ENCODE results near the gene NOL9.
A peak's percentile ranks its signal among the peaks of the same experiment; 100 is the strongest.

The NOL9 gene

GRCh38 chr1:6506210-6507036, 47.9 kb downstream of the NOL9 start:
- peaks cover 4% of the 10 kb centered on the region for H3K27me3 ChIP-seq (ENCODE audit: control insufficient read depth, insufficient read depth, low read length)
- peaks cover 24% of the 10 kb centered on the region for H3K4me1 ChIP-seq (ENCODE audit: control insufficient read depth, insufficient read depth, low read length)
- H3K9me3 ChIP-seq (replicated peaks; ENCODE audit: low read length): no peaks in the 10 kb centered on the region
- no peaks in the 10 kb centered on the region for H3K36me3 ChIP-seq (ENCODE audit: insufficient read depth, low read length)
- H3K9ac ChIP-seq (ENCODE audit: low read depth, low read length): no peak overlapping the region
- H3K4me3 ChIP-seq (ENCODE audit: low read length): no peak overlapping the region
- H3K4me2 ChIP-seq (ENCODE audit: low read length): no peak overlapping the region

- Histone ChIP-seq H3K4me3 (ENCODE audit: low read length) (no peak overlapping the region), H3K9me3 (replicated peaks; ENCODE audit: low read length) (no peaks in the 10 kb centered on the region), H3K36me3 (ENCODE audit: insufficient read depth, low read length) (no peaks in the 10 kb centered on the region), H3K4me1 (ENCODE audit: control insufficient read depth, insufficient read depth, low read length) (peaks cover 32% of the 10 kb centered on the region), H3K27me3 (ENCODE audit: control insufficient read depth, insufficient read depth, low read length) (peaks cover 4% of the 10 kb centered on the region), H3K9ac (ENCODE audit: low read depth, low read length) (no peak overlapping the region), H3K4me2 (ENCODE audit: low read length) (no peak overlapping the region)
Measured at GRCh38 chr1:6505367-6506209, 48.7 kb downstream of the NOL9 start.

DNA sequence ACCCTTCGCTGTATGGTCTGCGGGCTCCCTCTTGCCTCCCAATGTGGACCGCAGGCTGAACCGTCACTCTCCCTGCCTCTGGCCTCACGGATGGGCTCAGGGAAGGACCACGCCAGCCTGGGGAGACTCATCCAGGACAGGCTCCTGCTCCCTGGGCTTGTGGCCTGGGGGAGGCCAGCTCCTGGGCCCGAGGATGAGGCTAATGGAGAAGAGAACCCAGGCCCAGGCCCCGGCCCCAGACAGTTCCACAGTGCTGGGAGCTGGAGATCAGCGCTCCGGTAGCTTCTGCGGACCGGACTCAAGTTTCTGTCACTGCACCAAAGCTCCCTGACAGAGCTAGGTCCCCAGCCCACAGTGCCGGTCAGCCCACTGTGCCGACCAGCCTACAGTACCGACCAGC, 49.4 kb downstream of the NOL9 start:
- H3K4me3 ChIP-seq (ENCODE audit: low read length): no peak overlapping the region
- H3K9ac ChIP-seq (ENCODE audit: low read depth, low read length): no peak overlapping the region
- H3K9me3 ChIP-seq (replicated peaks; ENCODE audit: low read length): no peaks in the 10 kb centered on the region
- H3K27me3 ChIP-seq (ENCODE audit: control insufficient read depth, insufficient read depth, low read length): peaks cover 4% of the 10 kb centered on the region
- H3K4me1 ChIP-seq (ENCODE audit: control insufficient read depth, insufficient read depth, low read length): peaks cover 34% of the 10 kb centered on the region
- H3K36me3 ChIP-seq (ENCODE audit: insufficient read depth, low read length): no peaks in the 10 kb centered on the region
- no peak overlapping the region for H3K4me2 ChIP-seq (ENCODE audit: low read length)

DNA sequence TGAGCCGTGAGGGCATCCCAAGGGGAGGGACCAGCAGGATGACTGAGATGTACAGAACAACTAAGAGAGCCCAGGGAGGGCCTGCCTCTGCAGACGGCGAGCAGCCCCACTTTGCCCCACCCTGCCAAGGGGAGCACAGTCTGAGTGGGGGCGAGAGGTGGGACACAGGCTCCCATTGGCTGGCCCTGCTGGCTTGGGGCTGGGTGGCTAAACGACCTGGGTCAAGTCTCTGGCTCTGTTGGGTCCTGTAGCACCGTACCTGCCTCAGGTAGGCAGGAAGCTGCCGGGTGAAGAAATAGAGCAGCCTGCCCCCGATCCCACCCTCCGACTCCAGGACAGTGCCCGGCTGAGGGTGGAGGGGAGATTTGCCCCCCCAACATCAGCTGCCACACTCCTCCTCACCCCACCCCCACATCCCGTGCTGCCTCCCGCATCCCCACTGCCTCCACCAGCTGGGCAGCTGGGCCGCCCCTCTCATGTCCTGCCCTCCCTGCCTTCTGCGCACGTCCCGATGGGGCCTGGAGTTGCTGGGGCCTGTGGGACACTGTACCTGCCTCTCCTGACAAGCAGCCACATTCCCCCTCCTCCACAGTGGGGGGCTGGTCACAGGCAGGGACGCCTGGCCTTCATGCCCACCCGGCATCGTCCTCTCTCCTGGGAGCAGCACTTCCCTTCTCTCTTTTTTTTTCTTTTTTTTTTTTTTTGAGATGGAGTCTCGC, 50.3 kb downstream of the NOL9 start:
- Histone ChIP-seq H3K4me3 (ENCODE audit: low read length) (no peak overlapping the region), H3K27me3 (ENCODE audit: control insufficient read depth, insufficient read depth, low read length) (peaks cover 4% of the 10 kb centered on the region), H3K4me2 (ENCODE audit: low read length) (no peak overlapping the region), H3K9ac (ENCODE audit: low read depth, low read length) (no peak overlapping the region), H3K4me1 (ENCODE audit: control insufficient read depth, insufficient read depth, low read length) (peaks cover 37% of the 10 kb centered on the region), H3K36me3 (ENCODE audit: insufficient read depth, low read length) (no peaks in the 10 kb centered on the region), H3K9me3 (replicated peaks; ENCODE audit: low read length) (no peaks in the 10 kb centered on the region)

- peak overlapping the region; percentile 50 for H3K4me3 ChIP-seq (ENCODE audit: low read length)
- no peak overlapping the region for H3K9ac ChIP-seq (ENCODE audit: low read depth, low read length)
- peaks cover 42% of the 10 kb centered on the region for H3K4me1 ChIP-seq (ENCODE audit: control insufficient read depth, insufficient read depth, low read length)
- no peaks in the 10 kb centered on the region for H3K9me3 ChIP-seq (replicated peaks; ENCODE audit: low read length)
- H3K36me3 ChIP-seq (ENCODE audit: insufficient read depth, low read length): no peaks in the 10 kb centered on the region
- H3K27me3 ChIP-seq (ENCODE audit: control insufficient read depth, insufficient read depth, low read length): no peaks in the 10 kb centered on the region
- H3K4me2 ChIP-seq (ENCODE audit: low read length): peak overlapping the region; percentile 61
Measured at GRCh38 chr1:6502000-6502891, 52.1 kb downstream of the NOL9 start.

GRCh38 chr1:6501279-6501813, 53.0 kb downstream of the NOL9 start:
- no peak overlapping the region for H3K4me3 ChIP-seq (ENCODE audit: low read length)
- no peaks in the 10 kb centered on the region for H3K9me3 ChIP-seq (replicated peaks; ENCODE audit: low read length)
- peak overlapping the region; percentile 61 for H3K4me2 ChIP-seq (ENCODE audit: low read length)
- H3K9ac ChIP-seq (ENCODE audit: low read depth, low read length): no peak overlapping the region
- peaks cover 44% of the 10 kb centered on the region for H3K4me1 ChIP-seq (ENCODE audit: control insufficient read depth, insufficient read depth, low read length)
- no peaks in the 10 kb centered on the region for H3K27me3 ChIP-seq (ENCODE audit: control insufficient read depth, insufficient read depth, low read length)
- H3K36me3 ChIP-seq (ENCODE audit: insufficient read depth, low read length): no peaks in the 10 kb centered on the region

- no peaks in the 10 kb centered on the region for H3K36me3 ChIP-seq (ENCODE audit: insufficient read depth, low read length)
- H3K4me3 ChIP-seq (ENCODE audit: low read length): no peak overlapping the region
- no peaks in the 10 kb centered on the region for H3K9me3 ChIP-seq (replicated peaks; ENCODE audit: low read length)
- H3K4me1 ChIP-seq (ENCODE audit: control insufficient read depth, insufficient read depth, low read length): peaks cover 50% of the 10 kb centered on the region
- peak overlapping the region; percentile 22 for H3K4me2 ChIP-seq (ENCODE audit: low read length)
- H3K27me3 ChIP-seq (ENCODE audit: control insufficient read depth, insufficient read depth, low read length): no peaks in the 10 kb centered on the region
- no peak overlapping the region for H3K9ac ChIP-seq (ENCODE audit: low read depth, low read length)
Measured at GRCh38 chr1:6500544-6501278, 53.6 kb downstream of the NOL9 start.

GRCh38 chr1:6499296-6499695, 55.0 kb downstream of the NOL9 start:
- Histone ChIP-seq H3K9ac (ENCODE audit: low read depth, low read length) (no peak overlapping the region), H3K4me1 (ENCODE audit: control insufficient read depth, insufficient read depth, low read length) (peaks cover 54% of the 10 kb centered on the region), H3K4me3 (ENCODE audit: low read length) (no peak overlapping the region), H3K4me2 (ENCODE audit: low read length) (peak overlapping the region; percentile 9), H3K9me3 (replicated peaks; ENCODE audit: low read length) (no peaks in the 10 kb centered on the region), H3K36me3 (ENCODE audit: insufficient read depth, low read length) (no peaks in the 10 kb centered on the region), H3K27me3 (ENCODE audit: control insufficient read depth, insufficient read depth, low read length) (no peaks in the 10 kb centered on the region)

GRCh38 chr1:6498576-6499111, 55.7 kb downstream of the NOL9 start:
- Histone ChIP-seq H3K9me3 (replicated peaks; ENCODE audit: low read length) (no peaks in the 10 kb centered on the region), H3K4me2 (ENCODE audit: low read length) (no peak overlapping the region), H3K4me3 (ENCODE audit: low read length) (no peak overlapping the region), H3K27me3 (ENCODE audit: control insufficient read depth, insufficient read depth, low read length) (no peaks in the 10 kb centered on the region), H3K36me3 (ENCODE audit: insufficient read depth, low read length) (no peaks in the 10 kb centered on the region), H3K9ac (ENCODE audit: low read depth, low read length) (no peak overlapping the region), H3K4me1 (ENCODE audit: control insufficient read depth, insufficient read depth, low read length) (peaks cover 54% of the 10 kb centered on the region)

Data from skeletal muscle satellite cell (primary cell).